HepG2 (cell line): Measurements from ENCODE around the gene GIMAP7. TPM values are rescaled to one million over a fixed set of nuclear protein-coding genes. Genes with fewer than 3 reads are reported as not detected.

ENCODE experiments used
- ATAC-seq: fragments of 200-7000 bp; cut with Tn5 transposase; 3 replicates; pipeline ENCODE4 v1.9.1; 2020; ENCODE audit warnings: mild to moderate bottlenecking, moderate library complexity
- Bru-seq: library from RNA; stranded (reverse); fragments of 400-500 nt; gene quantifications from one replicate; lab custom pipeline; 2021; lab: Mats Ljungman, UMichigan
- BruChase-seq, 2 experiments: library from RNA; stranded (reverse); fragments of 400-500 nt; gene quantifications; one replicate each; lab custom pipeline; 2021; lab: Mats Ljungman, UMichigan
- BruUV-seq: library from RNA; stranded (reverse); fragments of 400-500 nt; replicated peaks from 2 replicates; lab custom pipeline; 2021; lab: Mats Ljungman, UMichigan
- CTCF ChIA-PET: fragments of 300-600 bp; formaldehyde crosslinking; extraction: SDS; loops from one replicate; lab custom pipeline; 2021; ENCODE audit warnings: low total read pairs, inconsistent platforms, low intra/inter-chr PET ratio; lab: Yijun Ruan, JAX
- POLR2A ChIA-PET: fragments of 350-600 bp; sonication (Branson Sonifier 250); formaldehyde crosslinking; loops from one replicate; lab custom pipeline; 2020; ENCODE audit warnings: antibody characterized with exemption, inconsistent platforms; lab: Yijun Ruan, JAX
- DNase-seq: peaks from one replicate; pipeline ENCODE4 v3.0.0-alpha.2; 2015; ENCODE audit warnings: low spot score
- FAIRE-seq: peaks from 3 replicates; lab custom pipeline; 2011; peaks lifted over from hg19 to GRCh38; lab: Jason Lieb, UNC
- H2AFZ ChIP-seq: one replicate; pipeline ENCODE4 v1.6.1; 2011; ENCODE audit warnings: low read length, inconsistent platforms
- H3K27ac ChIP-seq: fragments of 300-600 bp; 3 replicates; pipeline ENCODE4 v1.8.0; 2011; ENCODE audit warnings: mixed run types, mild to moderate bottlenecking, mixed read lengths, low read length, inconsistent platforms; ENCODE audit not compliant: insufficient read depth; ENCODE audit errors: extremely low read length
- H3K27me3 ChIP-seq, 2 experiments: fragments of 200-600 bp in 1 of 2; 2 replicates in 1 of 2; 3 replicates in 1 of 2; pipeline versions ENCODE4 v1.6.0 to v1.8.0; 2011; ENCODE audit warnings: low read length in 2 of 2, mild to moderate bottlenecking in 2 of 2, moderate library complexity in 2 of 2, inconsistent platforms in 1 of 2; ENCODE audit not compliant: insufficient read depth in 2 of 2, control insufficient read depth in 1 of 2
- H3K36me3 ChIP-seq, 2 experiments: fragments of 200-600 bp in 1 of 2; replicated peaks in 1 of 2; 2 replicates in 1 of 2; 3 replicates in 1 of 2; pipeline versions ENCODE4 v1.5.1 to v1.8.0; 2011; ENCODE audit warnings: low read length in 2 of 2, inconsistent platforms in 1 of 2; ENCODE audit not compliant: insufficient read depth in 2 of 2, control insufficient read depth in 1 of 2
- H3K4me1 ChIP-seq: 2 replicates; pipeline ENCODE4 v1.5.1; 2012; ENCODE audit warnings: low read length, inconsistent platforms; ENCODE audit not compliant: insufficient read depth
- H3K4me2 ChIP-seq: 2 replicates; pipeline ENCODE4 v1.6.0; 2011; ENCODE audit warnings: low read depth, low read length, inconsistent platforms
- H3K4me3 ChIP-seq, 3 experiments: fragments of 200-600 bp in 1 of 3; sonication (generic), shearing (Covaris generic) in 1 of 3; replicated peaks in 1 of 3; 2 replicates each; pipeline ENCODE4 v1.5.1; 2011 to 2016; ENCODE audit warnings: low read length in 3 of 3, inconsistent platforms in 2 of 3, low read depth in 2 of 3, mild to moderate bottlenecking in 2 of 3, control low read depth in 1 of 3, mixed read lengths in 1 of 3; ENCODE audit not compliant: insufficient read depth in 1 of 3
- H3K79me2 ChIP-seq: one replicate; pipeline ENCODE4 v1.6.1; 2011; ENCODE audit warnings: low read length, inconsistent platforms; ENCODE audit not compliant: insufficient read depth
- H3K9ac ChIP-seq: 2 replicates; pipeline ENCODE4 v1.6.0; 2011; ENCODE audit warnings: mild to moderate bottlenecking, low read depth, low read length, inconsistent platforms; ENCODE audit not compliant: insufficient read depth
- H3K9me3 ChIP-seq: 2 replicates; pipeline ENCODE4 v1.5.1; 2012; ENCODE audit warnings: mild to moderate bottlenecking, low read length
- H4K20me1 ChIP-seq: 2 replicates; pipeline ENCODE4 v1.6.0; 2011; ENCODE audit warnings: inconsistent platforms, mild to moderate bottlenecking, low read length, moderate library complexity; ENCODE audit not compliant: insufficient read depth
- HNF4A ChIP-seq: sonication (generic); formaldehyde crosslinking; IDR thresholded peaks from 2 replicates; pipeline ENCODE4 v1.4.0; 2020; ENCODE audit warnings: missing genetic modification reagents
- HOXD1 ChIP-seq: sonication (generic); formaldehyde crosslinking; IDR thresholded peaks from 2 replicates; pipeline ENCODE4 v1.5.0; 2020; ENCODE audit warnings: missing genetic modification reagents
- JDP2 ChIP-seq: sonication (generic); formaldehyde crosslinking; IDR thresholded peaks from 2 replicates; pipeline ENCODE4 v1.8.1; 2022; ENCODE audit warnings: missing genetic modification reagents, borderline replicate concordance
- KMT2B ChIP-seq: IDR thresholded peaks from 2 replicates; pipeline ENCODE4 v1.6.1; 2016; ENCODE audit warnings: missing genetic modification reagents, missing compliant biosample characterization
- NFKB2 ChIP-seq: sonication (generic); formaldehyde crosslinking; IDR thresholded peaks from 2 replicates; pipeline ENCODE4 v1.4.0; 2020; ENCODE audit warnings: missing genetic modification reagents, borderline replicate concordance
- RBM22 ChIP-seq: fragments of 200-400 bp; formaldehyde crosslinking; optimal IDR thresholded peaks from 2 replicates; pipeline ENCODE3; 2017; ENCODE audit warnings: mild to moderate bottlenecking, low read length, moderate library complexity
- ZNF724P ChIP-seq: sonication (generic); formaldehyde crosslinking; IDR thresholded peaks from 2 replicates; pipeline ENCODE4 v1.8.0; 2022; ENCODE audit warnings: missing genetic modification reagents, borderline replicate concordance
- ZNF777 ChIP-seq: sonication (generic); formaldehyde crosslinking; IDR thresholded peaks from 2 replicates; pipeline ENCODE4 v1.4.0; 2020; ENCODE audit warnings: missing genetic modification reagents
- ZNF839 ChIP-seq: sonication (generic); formaldehyde crosslinking; IDR thresholded peaks from 2 replicates; pipeline ENCODE4 v1.4.0; 2020; ENCODE audit warnings: missing genetic modification reagents, mild to moderate bottlenecking, borderline replicate concordance
- ZSCAN25 ChIP-seq: sonication (generic); formaldehyde crosslinking; IDR thresholded peaks from 2 replicates; pipeline ENCODE4 v1.8.0; 2022; ENCODE audit warnings: mild to moderate bottlenecking, missing genetic modification reagents
- WGBS: methylation state at CpG from one replicate; pipeline ENCODE4 v1.1.6; 2017; ENCODE audit warnings: low lambda C conversion rate; 5-methylcytosine and 5-hydroxymethylcytosine counted together
- in situ Hi-C: cut with HindIII; loops from 2 replicates; pipeline ENCODE4 v1.10.0; 2017; ENCODE audit warnings: low pct_unique_long_range_greater_than_20kb; ENCODE audit not compliant: extremely low pct_ligation_motif_present
- intact Hi-C: fragments of 100-400 bp; cut with micrococcal nuclease; formaldehyde crosslinking; loops from one replicate; pipeline ENCODE4 v1.10.0; 2022; ENCODE audit not compliant: unreplicated experiment
- long read RNA-seq, 2 experiments: library from RNA in 1 of 2; library from polyadenylated mRNA in 1 of 2; stranded (forward) in 1 of 2; unstranded in 1 of 2; transcript quantifications; one replicate each; pipeline ENCODE4 v2.0.0, GENCODE V29; 2019 to 2022
- polyA minus RNA-seq, 3 experiments: library from RNA; depleted of rRNA, polyadenylated mRNA; stranded (reverse); fragments of >200 nt; gene quantifications; 2 replicates each; pipeline ENCODE4 v1.2.3, GENCODE V29; 2011; ENCODE audit warnings: low replicate concordance in 1 of 3
- polyA plus RNA-seq, 8 experiments: library from polyadenylated mRNA; depleted of rRNA in 3 of 8; stranded (reverse) in 7 of 8; unstranded in 1 of 8; fragments of >200 nt; fragmentation: Illumina TruSeq in 4 of 8; extraction: Trizol in 4 of 8; gene quantifications; 2 replicates each; pipeline versions ENCODE4 v1.2.1 to v1.2.3, GENCODE V29; 2011 to 2016; ENCODE audit warnings: low read depth in 4 of 8, missing spikeins in 1 of 8, mixed read lengths in 1 of 8; ENCODE audit not compliant: insufficient read depth in 1 of 8
- total RNA-seq, 5 experiments: library from RNA; depleted of rRNA; stranded (reverse); fragments of >200 nt; fragmentation: Illumina TruSeq; extraction: Trizol; gene quantifications; 2 replicates each; pipeline ENCODE4 v1.2.3, GENCODE V29; 2016; ENCODE audit warnings: low read depth in 1 of 5
- TF ChIP-seq, protein P1 (sequence below): sonication (generic); formaldehyde crosslinking; conservative IDR thresholded peaks from 2 replicates; pipeline ENCODE4 v1.4.0; 2020; ENCODE audit warnings: missing genetic modification reagents

Gene GIMAP7
- total RNA-seq (2016; rRNA removed; fragmentation: Illumina TruSeq; extraction: Trizol) = not detected in 2 replicates
- not detected in 2 replicates for total RNA-seq (2016; cell fraction: cytosol; rRNA removed; fragmentation: Illumina TruSeq; extraction: Trizol; ENCODE audit: low read depth)
- total RNA-seq (2016; cell fraction: insoluble cytoplasmic fraction; rRNA removed; fragmentation: Illumina TruSeq; extraction: Trizol) = not detected in 2 replicates
- total RNA-seq (2016; cell fraction: membrane; rRNA removed; fragmentation: Illumina TruSeq; extraction: Trizol) = not detected in 2 replicates
- not detected in 2 replicates for total RNA-seq (2016; cell fraction: nucleus; rRNA removed; fragmentation: Illumina TruSeq; extraction: Trizol)
- polyA plus RNA-seq (2011; rRNA removed) = not detected in 2 replicates
- not detected in 2 replicates for polyA plus RNA-seq (2011; cell fraction: cytosol; rRNA removed)
- polyA plus RNA-seq (2011; cell fraction: nucleus; rRNA removed) = not detected in 2 replicates
- not detected in 2 replicates for polyA plus RNA-seq (2012)
- not detected in 2 replicates for polyA plus RNA-seq (2016; cell fraction: cytosol; fragmentation: Illumina TruSeq; extraction: Trizol; ENCODE audit: low read depth)
- not detected in 2 replicates for polyA plus RNA-seq (2016; cell fraction: insoluble cytoplasmic fraction; fragmentation: Illumina TruSeq; extraction: Trizol; ENCODE audit: low read depth)
- not detected in 2 replicates for polyA plus RNA-seq (2016; cell fraction: membrane; fragmentation: Illumina TruSeq; extraction: Trizol; ENCODE audit: low read depth)
- polyA plus RNA-seq (2016; cell fraction: nucleus; fragmentation: Illumina TruSeq; extraction: Trizol; ENCODE audit: insufficient read depth, low read depth) = not detected in 2 replicates
- polyA minus RNA-seq (2011; rRNA and poly(A)+ RNA removed; ENCODE audit: low replicate concordance) = not detected in 2 replicates
- polyA minus RNA-seq (2011; cell fraction: cytosol; rRNA and poly(A)+ RNA removed) = not detected in 2 replicates
- not detected in 2 replicates for polyA minus RNA-seq (2011; cell fraction: nucleus; rRNA and poly(A)+ RNA removed)
- not detected for Bru-seq, nascent RNA
- BruChase-seq, experiment 1, labeled RNA remaining after a 6-hour chase = not detected
- BruChase-seq, experiment 2, labeled RNA remaining after a 2-hour chase = not detected
- long read RNA-seq, experiment 1 = 0 reads
- long read RNA-seq, experiment 2 = 0 reads

DNA sequence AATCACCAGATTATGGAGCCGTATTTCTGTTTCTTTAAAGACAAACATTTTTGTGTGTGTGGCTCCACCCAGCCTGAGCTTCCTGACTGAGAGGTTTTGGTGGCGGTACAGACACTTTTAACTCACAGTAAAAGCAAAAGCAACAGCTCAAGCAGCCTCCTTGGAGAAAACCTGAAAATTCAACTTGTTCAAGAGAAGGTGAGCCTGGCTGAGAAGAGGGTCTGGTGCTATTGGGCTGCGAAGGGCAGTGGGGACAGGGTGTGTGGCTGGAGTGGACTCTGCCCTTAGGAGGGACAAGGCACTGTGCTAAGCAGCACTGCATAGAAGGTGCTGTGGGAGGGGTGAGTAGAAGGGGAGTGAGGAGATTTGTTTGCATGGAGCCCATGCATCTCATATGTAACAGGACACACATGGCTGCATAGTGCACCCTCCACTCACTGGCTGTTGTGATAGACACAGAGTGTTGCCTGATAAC lies at the start of gene GIMAP7:
Gene GIMAP7 (plus strand): TSS at position 125 of the 475 bp plus-strand sequence. CDS start 5,103 bp downstream, outside the sequence.
- intact Hi-C loops = no loop called here
- H3K27ac ChIP-seq = no peak within 1 kb of the TSS
- H3K36me3 ChIP-seq = no peaks in the 10 kb centered on the region
- H4K20me1 ChIP-seq = no peaks in the 10 kb centered on the region
- H3K4me2 ChIP-seq = no peak within 1 kb of the TSS
- CTCF ChIA-PET = no interaction called here
- DNase-seq = no peak
- no peak within 1 kb of the TSS for H3K4me3 ChIP-seq
- ATAC-seq = peak; percentile 69
- H3K9ac ChIP-seq = no peak within 1 kb of the TSS
- 0 out of 2 replicates have a peak, but pooled peaks have one; percentile 11 for TF ChIP-seq HNF4A
- peak; percentile 62 for TF ChIP-seq ZSCAN25 (CRISPR knock-in tag)
- TF ChIP-seq JDP2 (CRISPR knock-in tag) = no peak
- in situ Hi-C loops = no loop called here
- WGBS = 6% methylated on average over 3 of the region's 3 CpGs
- POLR2A ChIA-PET = no interaction called here
- no peaks in the 10 kb centered on the region for H3K9me3 ChIP-seq
- peaks cover 0 to 8% of the 10 kb centered on the region in 2 experiments; a peak in 2 of 5 replicates for H3K27me3 ChIP-seq
- FAIRE-seq = no peak
- no peak within 1 kb of the TSS for H2AFZ ChIP-seq
- H3K79me2 ChIP-seq = no peaks in the 10 kb centered on the region
- H3K4me1 ChIP-seq = no peaks in the 10 kb centered on the region
- no TSS peak for BruUV-seq

DNA sequence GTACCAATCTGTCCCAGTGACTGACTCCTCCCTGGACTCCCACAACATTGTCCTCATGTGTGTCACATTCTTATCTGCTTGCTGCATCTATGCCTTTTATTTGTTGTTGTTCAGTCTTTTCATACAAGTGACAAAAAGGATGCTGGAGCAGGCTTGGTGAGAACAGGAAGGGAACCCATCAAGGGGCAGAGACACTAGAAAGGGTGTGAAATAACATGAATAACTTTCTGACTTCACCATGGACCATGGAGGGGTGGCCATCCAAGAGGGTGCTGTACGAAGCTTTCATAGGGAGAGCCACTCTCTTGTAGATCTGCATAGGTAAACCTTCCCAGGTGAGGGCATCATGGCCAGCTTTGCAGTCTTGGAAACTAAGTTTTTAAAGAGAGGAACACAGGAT lies 49.7 kb upstream of the GIMAP7 start:
- Histone ChIP-seq H3K27ac (no peak overlapping the region), H3K9ac (no peak overlapping the region), H3K27me3 (peaks cover 0 to 20% of the 10 kb centered on the region in 2 experiments; a peak in 3 of 5 replicates), H3K4me1 (no peaks in the 10 kb centered on the region), H3K4me2 (no peak overlapping the region), H3K9me3 (no peaks in the 10 kb centered on the region), H3K79me2 (no peaks in the 10 kb centered on the region), H4K20me1 (no peaks in the 10 kb centered on the region), H3K4me3 (no peak overlapping the region), H2AFZ (no peak overlapping the region), H3K36me3 (no peaks in the 10 kb centered on the region)
- 56% methylated on average over 1 of the region's 1 CpG for WGBS
- intact Hi-C loops (no loop called here), in situ Hi-C loops (no loop called here)
- ATAC-seq = no peak
- CTCF ChIA-PET = no interaction called here
- no peak for DNase-seq
- POLR2A ChIA-PET = no interaction called here
- no peak for FAIRE-seq
- BruUV-seq = no TSS peak
- TF ChIP-seq, protein P1, sequence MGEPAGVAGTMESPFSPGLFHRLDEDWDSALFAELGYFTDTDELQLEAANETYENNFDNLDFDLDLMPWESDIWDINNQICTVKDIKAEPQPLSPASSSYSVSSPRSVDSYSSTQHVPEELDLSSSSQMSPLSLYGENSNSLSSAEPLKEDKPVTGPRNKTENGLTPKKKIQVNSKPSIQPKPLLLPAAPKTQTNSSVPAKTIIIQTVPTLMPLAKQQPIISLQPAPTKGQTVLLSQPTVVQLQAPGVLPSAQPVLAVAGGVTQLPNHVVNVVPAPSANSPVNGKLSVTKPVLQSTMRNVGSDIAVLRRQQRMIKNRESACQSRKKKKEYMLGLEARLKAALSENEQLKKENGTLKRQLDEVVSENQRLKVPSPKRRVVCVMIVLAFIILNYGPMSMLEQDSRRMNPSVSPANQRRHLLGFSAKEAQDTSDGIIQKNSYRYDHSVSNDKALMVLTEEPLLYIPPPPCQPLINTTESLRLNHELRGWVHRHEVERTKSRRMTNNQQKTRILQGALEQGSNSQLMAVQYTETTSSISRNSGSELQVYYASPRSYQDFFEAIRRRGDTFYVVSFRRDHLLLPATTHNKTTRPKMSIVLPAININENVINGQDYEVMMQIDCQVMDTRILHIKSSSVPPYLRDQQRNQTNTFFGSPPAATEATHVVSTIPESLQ = no peak
- no peak for TF ChIP-seq HOXD1 (CRISPR knock-in tag)
- no peak for TF ChIP-seq KMT2B (CRISPR knock-in tag)
- TF ChIP-seq ZNF724P = no peak
- TF ChIP-seq ZNF839 = no peak
- no peak for TF ChIP-seq NFKB2 (CRISPR knock-in tag)
- no peak for TF ChIP-seq ZNF777 (CRISPR knock-in tag)
- no peak for TF ChIP-seq RBM22
